Activated CD8-positive, alpha-beta T cell treated with anti-CD3 and anti-CD28 coated beads for 36 hours (primary cell): ENCODE data around the gene ZBTB45. TPM values are rescaled to one million over a fixed set of nuclear protein-coding genes. Genes with fewer than 3 reads are reported as not detected.

ENCODE experiments used
- ATAC-seq: fragments of 200-7000 bp; cut with Tn5 transposase; one replicate; pipeline ENCODE4 v1.10.0; 2021; ENCODE audit warnings: mild to moderate bottlenecking, moderate library complexity
- CTCF ChIA-PET: fragments of 350-600 bp; sonication (Branson Sonifier 250); formaldehyde crosslinking; loops from one replicate; lab custom pipeline; 2021; ENCODE audit warnings: antibody characterized with exemption; lab: Charles Lee
- POLR2A ChIA-PET: fragments of 350-600 bp; sonication (Branson Sonifier 250); formaldehyde crosslinking; loops from one replicate; lab custom pipeline; 2021; ENCODE audit warnings: antibody characterized with exemption; lab: Charles Lee
- DNase-seq: peaks from one replicate; pipeline ENCODE4 v3.0.0-alpha.2; 2020
- H3K27ac Mint-ChIP-seq: one replicate; pipeline ENCODE4 v1.8.0; 2021; ENCODE audit warnings: mild to moderate bottlenecking, mixed read lengths
- H3K27me3 Mint-ChIP-seq: one replicate; pipeline ENCODE4 v1.8.0; 2021; ENCODE audit warnings: mixed read lengths
- H3K36me3 Mint-ChIP-seq: one replicate; pipeline ENCODE4 v1.8.0; 2021; ENCODE audit warnings: low read depth, mixed read lengths
- H3K4me1 Mint-ChIP-seq: one replicate; pipeline ENCODE4 v1.8.0; 2021; ENCODE audit warnings: low read depth, mixed read lengths
- H3K4me3 Mint-ChIP-seq: one replicate; pipeline ENCODE4 v1.8.0; 2021; ENCODE audit warnings: mild to moderate bottlenecking, moderate library complexity, mixed read lengths
- H3K9me3 Mint-ChIP-seq: one replicate; pipeline ENCODE4 v1.8.0; 2021; ENCODE audit warnings: mixed read lengths
- intact Hi-C: fragments of 100-400 bp; cut with micrococcal nuclease; formaldehyde crosslinking; loops from one replicate; pipeline ENCODE4 v1.10.0; 2022
- total RNA-seq, 2 experiments: library from RNA; stranded (reverse); gene quantifications; one replicate each; pipeline ENCODE4 v1.2.3, GENCODE V29; 2021
- TF ChIP-seq, protein P1 (sequence below): fragments of 200-600 bp; IDR thresholded peaks from one replicate; pipeline ENCODE4 v1.8.0; 2022; ENCODE audit warnings: antibody characterized with exemption, mild to moderate bottlenecking

Gene ZBTB45
- total RNA-seq, 2 experiments from 2014 or later = 7.4 to 7.9 TPM

DNA sequence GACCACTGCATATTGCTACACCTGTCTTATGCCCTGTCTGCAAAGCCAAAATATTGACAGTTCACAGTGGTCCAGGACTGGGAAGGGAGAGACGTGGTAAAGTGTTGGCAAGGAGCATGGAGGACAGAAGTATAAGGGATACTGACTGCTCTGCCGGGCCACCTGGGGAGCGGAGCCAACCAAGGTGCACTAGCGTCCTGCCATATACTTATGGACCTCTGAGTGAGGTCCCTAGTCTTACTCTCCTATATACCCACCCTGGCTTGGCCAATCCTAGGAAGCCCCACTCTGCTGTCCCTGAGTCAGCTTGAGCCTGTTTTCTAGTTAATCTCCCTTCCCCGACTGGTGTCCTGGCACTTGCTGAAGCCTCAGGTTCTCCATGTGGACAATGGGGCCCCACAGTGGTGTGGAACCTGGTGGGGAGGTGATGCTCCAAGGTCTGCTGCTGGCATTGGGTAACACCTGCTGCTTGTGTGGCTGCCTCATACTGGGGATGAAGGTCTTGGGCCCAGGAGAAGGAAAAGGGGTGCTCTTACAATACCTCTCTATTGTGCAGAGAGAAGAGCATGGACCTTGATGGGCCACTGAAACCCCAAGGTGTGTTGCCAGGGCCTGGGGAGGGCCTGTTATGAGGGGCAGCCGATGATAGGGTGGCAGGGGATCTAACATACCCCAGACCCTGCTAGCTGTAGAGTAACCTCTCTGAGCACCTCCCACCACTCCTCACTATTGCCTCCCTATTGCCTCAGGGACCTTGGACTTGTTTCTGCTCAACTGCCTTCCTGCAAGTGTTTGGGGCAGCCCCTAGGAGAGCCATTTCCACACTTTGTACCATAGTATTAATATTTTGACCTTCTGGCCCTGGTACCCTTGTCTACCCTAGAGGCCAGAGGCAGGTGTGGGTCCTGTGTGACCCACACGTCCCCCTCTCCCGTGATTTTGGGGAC is 17.5 kb upstream of the ZBTB45 start:
- peaks cover 11% of the 10 kb centered on the region for H3K27me3 Mint-ChIP-seq
- no peaks in the 10 kb centered on the region for H3K9me3 Mint-ChIP-seq
- ChIA-PET POLR2A (interaction anchor here (2.3 kb wide), 1 partner anchor 16 kb away, joined by 13 read pairs; the partner anchor contains the start of gene ZBTB45), CTCF (interaction anchor here (1.5 to 2.6 kb wide), 2 partner anchors 17 kb away, joined by 4 to 12 read pairs; partner anchors contain the start of gene ZBTB45)
- no peak overlapping the region for H3K27ac Mint-ChIP-seq
- peak overlapping the region; percentile 76 for H3K4me3 Mint-ChIP-seq
- intact Hi-C loops = no loop called here
- DNase-seq = no peak
- no peak for ATAC-seq
- TF ChIP-seq, protein P1, sequence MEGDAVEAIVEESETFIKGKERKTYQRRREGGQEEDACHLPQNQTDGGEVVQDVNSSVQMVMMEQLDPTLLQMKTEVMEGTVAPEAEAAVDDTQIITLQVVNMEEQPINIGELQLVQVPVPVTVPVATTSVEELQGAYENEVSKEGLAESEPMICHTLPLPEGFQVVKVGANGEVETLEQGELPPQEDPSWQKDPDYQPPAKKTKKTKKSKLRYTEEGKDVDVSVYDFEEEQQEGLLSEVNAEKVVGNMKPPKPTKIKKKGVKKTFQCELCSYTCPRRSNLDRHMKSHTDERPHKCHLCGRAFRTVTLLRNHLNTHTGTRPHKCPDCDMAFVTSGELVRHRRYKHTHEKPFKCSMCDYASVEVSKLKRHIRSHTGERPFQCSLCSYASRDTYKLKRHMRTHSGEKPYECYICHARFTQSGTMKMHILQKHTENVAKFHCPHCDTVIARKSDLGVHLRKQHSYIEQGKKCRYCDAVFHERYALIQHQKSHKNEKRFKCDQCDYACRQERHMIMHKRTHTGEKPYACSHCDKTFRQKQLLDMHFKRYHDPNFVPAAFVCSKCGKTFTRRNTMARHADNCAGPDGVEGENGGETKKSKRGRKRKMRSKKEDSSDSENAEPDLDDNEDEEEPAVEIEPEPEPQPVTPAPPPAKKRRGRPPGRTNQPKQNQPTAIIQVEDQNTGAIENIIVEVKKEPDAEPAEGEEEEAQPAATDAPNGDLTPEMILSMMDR = no peak
- no peaks in the 10 kb centered on the region for H3K36me3 Mint-ChIP-seq
- H3K4me1 Mint-ChIP-seq = peaks cover 8% of the 10 kb centered on the region

DNA sequence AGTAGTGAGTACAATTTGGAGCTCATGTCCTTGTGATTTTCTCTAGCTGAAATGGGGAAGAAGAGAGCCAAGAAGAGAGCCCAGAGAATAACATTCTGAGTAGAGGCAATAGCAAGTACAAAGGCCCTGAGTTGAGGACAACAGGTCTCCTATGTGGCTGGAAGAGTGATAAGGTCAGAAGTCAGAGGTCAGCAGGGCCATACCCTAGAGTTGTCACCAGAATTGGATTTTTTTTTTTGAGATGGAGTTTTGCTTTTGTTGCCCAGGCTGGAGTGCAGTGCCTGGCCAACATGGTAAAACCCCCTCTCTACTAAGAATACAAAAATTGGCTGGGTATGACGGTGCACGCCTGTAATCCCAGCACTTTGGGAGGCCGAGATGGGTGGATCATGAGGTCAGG is 16.2 kb upstream of the ZBTB45 start:
- peaks cover 11% of the 10 kb centered on the region for H3K27me3 Mint-ChIP-seq
- no peak overlapping the region for H3K4me3 Mint-ChIP-seq

DNA sequence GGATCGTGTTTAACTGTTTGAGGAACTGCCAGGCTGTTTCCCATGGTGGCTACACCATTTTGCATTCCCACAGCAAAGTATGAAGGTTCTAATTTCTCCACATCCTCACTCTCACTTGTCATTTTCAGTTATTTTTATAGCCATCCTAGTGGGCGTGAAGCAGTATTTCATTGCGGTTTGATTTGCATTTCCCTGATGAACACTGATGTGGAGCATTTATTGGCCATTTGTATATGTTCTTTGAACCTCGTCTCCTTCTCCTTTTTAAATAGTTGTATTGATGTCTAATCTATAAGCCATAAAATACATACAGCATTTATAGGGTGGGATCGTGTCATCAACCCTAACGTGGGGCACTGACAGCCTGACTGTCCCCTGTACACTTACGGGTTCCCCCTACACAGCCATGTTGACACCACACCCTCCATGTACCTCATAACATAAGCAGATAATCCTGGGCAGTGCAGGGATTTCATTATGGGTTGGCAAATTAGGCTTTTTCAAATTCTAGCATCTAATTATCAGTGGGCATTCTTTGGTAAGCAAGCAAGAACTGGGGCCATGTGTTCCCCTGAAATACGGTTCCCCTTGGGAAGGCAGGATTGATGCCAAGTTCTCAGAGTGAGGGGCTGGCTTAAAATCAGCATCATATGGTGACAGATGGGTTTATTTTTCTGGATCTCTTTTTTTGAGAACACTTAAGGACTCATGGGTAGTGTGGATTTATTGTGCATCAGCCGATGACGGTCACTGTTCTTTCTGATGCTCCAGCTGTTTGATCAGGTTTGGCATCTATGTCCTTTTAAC is 11.6 kb upstream of the ZBTB45 start:
- intact Hi-C loops = no loop called here
- Mint-ChIP-seq H3K9me3 (no peaks in the 10 kb centered on the region), H3K4me3 (no peak overlapping the region), H3K36me3 (no peaks in the 10 kb centered on the region), H3K27me3 (no peaks in the 10 kb centered on the region), H3K27ac (no peak overlapping the region), H3K4me1 (no peaks in the 10 kb centered on the region)
- CTCF ChIA-PET = interaction anchor here (0.8 to 1.1 kb wide), 2 partner anchors 11 to 17 kb away, joined by 3 read pairs; partner anchors contain the start of gene ZBTB45
- POLR2A ChIA-PET = interaction anchor here (1.2 kb wide), 1 partner anchor 12 kb away, joined by 3 read pairs; no protein-coding TSS in a partner anchor
- ATAC-seq = no peak
- DNase-seq = no peak
- TF ChIP-seq, protein P1 = no peak

More for the DNA sequence above, 16.2 kb upstream of the ZBTB45 start:
- no peak overlapping the region for H3K27ac Mint-ChIP-seq
- peaks cover 8% of the 10 kb centered on the region for H3K4me1 Mint-ChIP-seq
- DNase-seq (no peak), ATAC-seq (no peak)
- H3K9me3 Mint-ChIP-seq = no peaks in the 10 kb centered on the region
- CTCF ChIA-PET = interaction anchor here (2.6 kb wide), 1 partner anchor 16 kb away, joined by 12 read pairs; the partner anchor contains the start of gene ZBTB45
- H3K36me3 Mint-ChIP-seq = no peaks in the 10 kb centered on the region
- intact Hi-C loops = no loop called here
- TF ChIP-seq, protein P1 = no peak
- POLR2A ChIA-PET = interaction anchor here (3.2 kb wide), 1 partner anchor 16 kb away, joined by 13 read pairs; the partner anchor contains the start of gene ZBTB45

DNA sequence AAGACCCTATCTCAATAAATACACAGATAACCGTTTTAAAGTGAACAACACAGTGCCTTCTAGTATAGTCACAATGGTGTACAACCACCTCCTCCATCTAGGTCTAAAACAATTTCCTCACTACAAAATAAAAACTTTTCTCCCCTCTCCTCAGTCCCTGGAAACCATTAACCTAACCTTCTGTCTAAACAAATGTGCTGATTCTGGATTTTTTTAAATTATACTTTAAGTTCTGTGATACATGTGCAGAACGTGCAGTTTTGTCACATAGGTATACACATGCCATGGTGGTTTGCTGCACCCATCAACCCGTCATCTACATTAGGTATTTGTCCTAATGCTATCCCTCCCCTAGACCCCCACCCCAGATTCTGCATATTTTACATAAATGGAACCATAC is 9.8 kb upstream of the ZBTB45 start:
- CTCF ChIA-PET = interaction anchor here (2.2 kb wide), 1 partner anchor 9 kb away, joined by 12 read pairs; the partner anchor contains the start of gene ZBTB45
- H3K36me3 Mint-ChIP-seq = no peaks in the 10 kb centered on the region
- no peaks in the 10 kb centered on the region for H3K9me3 Mint-ChIP-seq

More for the DNA sequence above, 9.8 kb upstream of the ZBTB45 start:
- H3K4me3 Mint-ChIP-seq = no peak overlapping the region
- no peaks in the 10 kb centered on the region for H3K27me3 Mint-ChIP-seq
- TF ChIP-seq, protein P1 = no peak
- POLR2A ChIA-PET = interaction anchor here (1.2 kb wide), 1 partner anchor 10 kb away, joined by 6 read pairs; the partner anchor contains the start of gene ZBTB45
- no peak overlapping the region for H3K27ac Mint-ChIP-seq
- DNase-seq (no peak), ATAC-seq (no peak)
- H3K4me1 Mint-ChIP-seq = no peaks in the 10 kb centered on the region
- intact Hi-C loops = no loop called here
